Endodermal cell (in vitro differentiated cells): Measurements from ENCODE around the gene SPPL3. TPM values are rescaled to one million over a fixed set of nuclear protein-coding genes. Genes with fewer than 3 reads are reported as not detected.

ENCODE experiments used
- DNase-seq: peaks from one replicate; pipeline ENCODE4 v3.0.0-alpha.2; 2017
- H3K27ac ChIP-seq: 2 replicates; pipeline ENCODE4 v1.5.1; 2013; ENCODE audit warnings: mild to moderate bottlenecking, low read depth, low read length, moderate library complexity
- H3K27me3 ChIP-seq: 2 replicates; pipeline ENCODE4 v1.6.1; 2013; ENCODE audit warnings: mild to moderate bottlenecking, low read length, moderate library complexity; ENCODE audit not compliant: insufficient read depth, control insufficient read depth, poor library complexity, severe bottlenecking
- H3K36me3 ChIP-seq: 2 replicates; pipeline ENCODE4 v1.7.0; 2013; ENCODE audit warnings: mild to moderate bottlenecking, low read length, moderate library complexity; ENCODE audit not compliant: control insufficient read depth, insufficient read depth
- H3K4me1 ChIP-seq: one replicate; pipeline ENCODE4 v1.7.0; 2013; ENCODE audit warnings: low read length; ENCODE audit not compliant: control insufficient read depth, insufficient read depth
- H3K4me3 ChIP-seq: 2 replicates; pipeline ENCODE4 v1.5.1; 2013; ENCODE audit warnings: mild to moderate bottlenecking, low read length, moderate library complexity
- H3K9ac ChIP-seq: 2 replicates; pipeline ENCODE4 v1.6.1; 2013; ENCODE audit warnings: mild to moderate bottlenecking, low read length, moderate library complexity; ENCODE audit not compliant: poor library complexity, severe bottlenecking; ENCODE audit errors: extremely low read depth
- H3K9me3 ChIP-seq: 2 replicates; pipeline ENCODE4 v1.6.1; 2013; ENCODE audit warnings: mild to moderate bottlenecking, low read length, moderate library complexity; ENCODE audit not compliant: control insufficient read depth
- H3K27ac Mint-ChIP-seq: 2 replicates; pipeline ENCODE4 v1.8.0; 2020; ENCODE audit warnings: mixed read lengths
- H3K27me3 Mint-ChIP-seq: 2 replicates; pipeline ENCODE4 v1.8.0; 2021; ENCODE audit warnings: mild to moderate bottlenecking, mixed read lengths; ENCODE audit not compliant: insufficient read depth
- H3K36me3 Mint-ChIP-seq: 2 replicates; pipeline ENCODE4 v1.8.0; 2020; ENCODE audit warnings: low read depth, mixed read lengths
- H3K4me1 Mint-ChIP-seq: 2 replicates; pipeline ENCODE4 v1.8.0; 2020; ENCODE audit warnings: mixed read lengths
- H3K4me3 Mint-ChIP-seq: 2 replicates; pipeline ENCODE4 v1.8.0; 2020; ENCODE audit warnings: mild to moderate bottlenecking, moderate library complexity, mixed read lengths
- H3K9me3 Mint-ChIP-seq: 2 replicates; pipeline ENCODE4 v1.8.0; 2020; ENCODE audit warnings: mild to moderate bottlenecking, mixed read lengths
- CTCF ChIP-seq: fragments of 200-600 bp; sonication (generic); conservative IDR thresholded peaks from 2 replicates; pipeline ENCODE4 v1.5.0; 2021; ENCODE audit warnings: antibody characterized with exemption, mild to moderate bottlenecking
- WGBS, 2 experiments: methylation state at CpG; one replicate each; pipeline versions ENCODE4 v1.1.5 to v1.1.7; 2013; ENCODE audit warnings: missing lambda C conversion rate in 2 of 2, mixed read lengths in 1 of 2; ENCODE audit not compliant: insufficient coverage in 1 of 2, insufficient read length in 1 of 2; 5-methylcytosine and 5-hydroxymethylcytosine counted together
- total RNA-seq, 2 donors: library from RNA; stranded (reverse); fragmentation: NEBNext Ultra II Directional in 1 of 2; extraction: Animal tissue kit (Norgen Biotek cat#: 25700) in 1 of 2; gene quantifications; 2 replicates in 1 of 2; 3 replicates in 1 of 2; pipeline ENCODE4 v1.2.1, GENCODE V29; 2021

Gene SPPL3
- total RNA-seq, 2 donors from 2014 or later, result 41.1 to 46.8 TPM

- no peaks in the 10 kb centered on the region for H3K9me3 ChIP-seq
- H3K4me1 Mint-ChIP-seq, result peaks cover 7% of the 10 kb centered on the region
- no peaks in the 10 kb centered on the region for H3K27me3 ChIP-seq
- no peak overlapping the region for H3K27ac Mint-ChIP-seq
- no peak overlapping the region for H3K27ac ChIP-seq
- no peak for TF ChIP-seq CTCF
- no peaks in the 10 kb centered on the region for H3K9me3 Mint-ChIP-seq
- no peaks in the 10 kb centered on the region for H3K27me3 Mint-ChIP-seq
- peaks cover 85% of the 10 kb centered on the region for H3K36me3 ChIP-seq
- H3K4me3 ChIP-seq, result no peak overlapping the region
- H3K4me3 Mint-ChIP-seq, result no peak overlapping the region
- 94% methylated on average over 6 to 11 of the region's 11 CpGs for WGBS, 2 experiments
- no peaks in the 10 kb centered on the region for H3K4me1 ChIP-seq
- DNase-seq, result no peak
- H3K36me3 Mint-ChIP-seq, result peaks cover 85% of the 10 kb centered on the region
- H3K9ac ChIP-seq, result no peak overlapping the region
Observed at GRCh38 chr12:120719496-120720233, 184.5 kb downstream of the SPPL3 start.

- H3K4me3 Mint-ChIP-seq, result no peak overlapping the region
- no peaks in the 10 kb centered on the region for H3K4me1 ChIP-seq
- no peak overlapping the region for H3K27ac Mint-ChIP-seq
- no peak overlapping the region for H3K9ac ChIP-seq
- DNase-seq, result no peak
- H3K27me3 ChIP-seq, result no peaks in the 10 kb centered on the region
- H3K27ac ChIP-seq, result no peak overlapping the region
- 98% methylated on average over 2 of the region's 2 CpGs; no CpG with 5 or more reads in 1 of the 2 experiments for WGBS, 2 experiments
- peaks cover 4% of the 10 kb centered on the region for H3K4me1 Mint-ChIP-seq
- H3K9me3 Mint-ChIP-seq, result no peaks in the 10 kb centered on the region
- H3K36me3 ChIP-seq, result peaks cover 83% of the 10 kb centered on the region
- TF ChIP-seq CTCF, result no peak
- peaks cover 85% of the 10 kb centered on the region for H3K36me3 Mint-ChIP-seq
- no peaks in the 10 kb centered on the region for H3K27me3 Mint-ChIP-seq
- H3K9me3 ChIP-seq, result no peaks in the 10 kb centered on the region
- no peak overlapping the region for H3K4me3 ChIP-seq
Observed at GRCh38 chr12:120719072-120719471, 185.1 kb downstream of the SPPL3 start.

- 93 to 96% methylated on average over 8 to 9 of the region's 9 CpGs for WGBS, 2 experiments
- no peaks in the 10 kb centered on the region for H3K27me3 ChIP-seq
- H3K36me3 ChIP-seq, result peaks cover 83% of the 10 kb centered on the region
- no peaks in the 10 kb centered on the region for H3K9me3 ChIP-seq
- no peak for DNase-seq
- Mint-ChIP-seq H3K4me1 (peaks cover 14% of the 10 kb centered on the region), H3K27ac (peak overlapping the region; percentile 8), H3K4me3 (no peak overlapping the region), H3K27me3 (no peaks in the 10 kb centered on the region), H3K36me3 (peaks cover 87% of the 10 kb centered on the region), H3K9me3 (no peaks in the 10 kb centered on the region)
- H3K4me3 ChIP-seq, result no peak overlapping the region
- TF ChIP-seq CTCF, result no peak
- H3K27ac ChIP-seq, result no peak overlapping the region
- H3K9ac ChIP-seq, result no peak overlapping the region
- no peaks in the 10 kb centered on the region for H3K4me1 ChIP-seq
Observed at GRCh38 chr12:120718055-120718454, 186.1 kb downstream of the SPPL3 start.
